T1000 (cell line): ENCODE results near the gene ROR1.

Experiments
- DNase-seq: peaks from one replicate; lab custom pipeline; 2025; ENCODE audit warnings: mixed read lengths; lab: John Stamatoyannopoulos, UW

ROR1 gene

GRCh38 chr1:63883494-63884235 is 109.8 kb downstream of the ROR1 start:
- DNase-seq: no peak

GRCh38 chr1:63884486-63884885 is 110.7 kb downstream of the ROR1 start:
- no peak for DNase-seq

- no peak for DNase-seq
Observed at GRCh38 chr1:63885899-63886298, 112.1 kb downstream of the ROR1 start.

GRCh38 chr1:63886340-63886739 is 112.5 kb downstream of the ROR1 start:
- no peak for DNase-seq

- DNase-seq: no peak
Observed at GRCh38 chr1:63887809-63888208, 114.0 kb downstream of the ROR1 start.

- no peak for DNase-seq
Observed at GRCh38 chr1:63888984-63889383, 115.2 kb downstream of the ROR1 start.

- no peak for DNase-seq
Observed at GRCh38 chr1:63890468-63890867, 116.7 kb downstream of the ROR1 start.

GRCh38 chr1:63891060-63891690 is 117.4 kb downstream of the ROR1 start:
- no peak for DNase-seq

GRCh38 chr1:63892632-63893395 is 119.0 kb downstream of the ROR1 start:
- no peak for DNase-seq

- no peak for DNase-seq
Observed at GRCh38 chr1:63893976-63894375, 120.2 kb downstream of the ROR1 start.

- DNase-seq: no peak
Observed at GRCh38 chr1:63894627-63895265, 120.9 kb downstream of the ROR1 start.

GRCh38 chr1:63896755-63897154 is 122.9 kb downstream of the ROR1 start:
- DNase-seq: no peak

GRCh38 chr1:63898428-63899196 is 124.8 kb downstream of the ROR1 start:
- no peak for DNase-seq

- DNase-seq: no peak
Observed at GRCh38 chr1:63901094-63901493, 127.3 kb downstream of the ROR1 start.

- no peak for DNase-seq
Observed at GRCh38 chr1:63902844-63903589, 129.2 kb downstream of the ROR1 start.

GRCh38 chr1:63903947-63904610 is 130.3 kb downstream of the ROR1 start:
- DNase-seq: no peak

GRCh38 chr1:63904826-63905225 is 131.0 kb downstream of the ROR1 start:
- no peak for DNase-seq

GRCh38 chr1:63906047-63906704 is 132.4 kb downstream of the ROR1 start:
- DNase-seq: no peak

- no peak for DNase-seq
Observed at GRCh38 chr1:63907051-63907450, 133.2 kb downstream of the ROR1 start.

GRCh38 chr1:63908016-63908415 is 134.2 kb downstream of the ROR1 start:
- DNase-seq: no peak
